GM12801 (cell line): ENCODE results near the gene DMAC2.

ENCODE experiments used
- CTCF ChIP-seq: IDR thresholded peaks from one replicate; pipeline ENCODE4 v1.5.1; 2011; ENCODE audit warnings: control low read depth; ENCODE audit not compliant: insufficient read length; ENCODE audit errors: extremely low read depth

DMAC2 gene

GRCh38 chr19:41412953-41413352 lies 26.8 kb downstream of the DMAC2 start:
- no peak for TF ChIP-seq CTCF

- TF ChIP-seq CTCF, result no peak
These were observed 27.8 kb downstream of the DMAC2 start for GRCh38 chr19:41411968-41412265.

GRCh38 chr19:41411100-41411967 lies 28.4 kb downstream of the DMAC2 start:
- TF ChIP-seq CTCF, result no peak

GRCh38 chr19:41410336-41411054 lies 29.2 kb downstream of the DMAC2 start:
- TF ChIP-seq CTCF, result no peak

GRCh38 chr19:41409288-41409687 lies 30.4 kb downstream of the DMAC2 start:
- no peak for TF ChIP-seq CTCF

GRCh38 chr19:41408256-41408655 lies 31.5 kb downstream of the DMAC2 start:
- TF ChIP-seq CTCF, result no peak

- TF ChIP-seq CTCF, result no peak
These were observed 32.4 kb downstream of the DMAC2 start for GRCh38 chr19:41407271-41407670.
